Activated B cell treated with CpG ODN at 0.5 μM for 24 hours (primary cell): Measurements from ENCODE around the gene EHMT2. TPM values are rescaled to one million over a fixed set of nuclear protein-coding genes. Genes with fewer than 3 reads are reported as not detected.

Experiments
- ATAC-seq: fragments of 200-7000 bp; cut with Tn5 transposase; one replicate; pipeline ENCODE4 v1.10.0; 2021; ENCODE audit warnings: low read depth, mild to moderate bottlenecking, moderate library complexity
- CTCF ChIA-PET: fragments of 350-600 bp; sonication (Branson Sonifier 250); formaldehyde crosslinking; loops from one replicate; lab custom pipeline; 2021; ENCODE audit warnings: antibody characterized with exemption; lab: Charles Lee
- POLR2A ChIA-PET: fragments of 350-600 bp; sonication (Branson Sonifier 250); formaldehyde crosslinking; loops from one replicate; lab custom pipeline; 2021; ENCODE audit warnings: antibody characterized with exemption; lab: Charles Lee
- DNase-seq: peaks from one replicate; pipeline ENCODE4 v3.0.0; 2022
- H3K27ac Mint-ChIP-seq: one replicate; pipeline ENCODE4 v1.8.0; 2020; ENCODE audit warnings: mixed read lengths
- H3K27me3 Mint-ChIP-seq: one replicate; pipeline ENCODE4 v1.8.0; 2021; ENCODE audit warnings: mixed read lengths
- H3K36me3 Mint-ChIP-seq: one replicate; pipeline ENCODE4 v1.8.0; 2021; ENCODE audit warnings: low read depth, mixed read lengths
- H3K4me1 Mint-ChIP-seq: one replicate; pipeline ENCODE4 v1.8.0; 2021; ENCODE audit warnings: mixed read lengths
- H3K4me3 Mint-ChIP-seq: one replicate; pipeline ENCODE4 v1.8.0; 2020; ENCODE audit warnings: mild to moderate bottlenecking, mixed read lengths
- H3K9me3 Mint-ChIP-seq: one replicate; pipeline ENCODE4 v1.8.0; 2020; ENCODE audit warnings: mixed read lengths
- intact Hi-C: fragments of 100-400 bp; cut with micrococcal nuclease; formaldehyde crosslinking; loops from one replicate; pipeline ENCODE4 v1.15.1; 2024
- total RNA-seq: library from RNA; stranded (reverse); gene quantifications from 2 replicates; pipeline ENCODE4 v1.2.3, GENCODE V29; 2022
- TF ChIP-seq, protein P1 (sequence below): fragments of 200-600 bp; IDR thresholded peaks from one replicate; pipeline ENCODE4 v1.8.0; 2022; ENCODE audit warnings: antibody characterized with exemption, mild to moderate bottlenecking

Gene EHMT2
- total RNA-seq, 1 donor from 2014 or later, result 58.4 TPM

DNA sequence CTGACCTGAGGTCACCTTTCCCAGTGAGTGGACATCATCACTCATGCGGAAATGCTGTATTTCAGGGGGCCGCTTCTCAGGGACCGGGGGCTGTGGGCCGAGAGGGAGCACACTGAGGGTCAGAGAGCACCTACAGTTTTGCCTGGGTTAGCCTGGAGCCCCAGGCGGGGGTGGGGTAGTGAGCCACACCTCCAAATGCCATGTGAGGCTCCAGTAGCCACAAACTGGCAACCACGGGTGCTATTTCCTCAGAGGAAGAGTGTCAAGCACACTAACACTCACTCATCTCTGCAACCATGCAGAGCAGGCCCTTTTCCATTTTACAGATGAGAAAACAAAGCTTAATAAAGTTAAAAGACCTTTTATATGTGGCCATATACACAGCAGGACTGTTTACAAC lies 4.7 kb downstream of the EHMT2 start:
- no peak for ATAC-seq
- no peak overlapping the region for H3K27ac Mint-ChIP-seq
- TF ChIP-seq, protein P1, sequence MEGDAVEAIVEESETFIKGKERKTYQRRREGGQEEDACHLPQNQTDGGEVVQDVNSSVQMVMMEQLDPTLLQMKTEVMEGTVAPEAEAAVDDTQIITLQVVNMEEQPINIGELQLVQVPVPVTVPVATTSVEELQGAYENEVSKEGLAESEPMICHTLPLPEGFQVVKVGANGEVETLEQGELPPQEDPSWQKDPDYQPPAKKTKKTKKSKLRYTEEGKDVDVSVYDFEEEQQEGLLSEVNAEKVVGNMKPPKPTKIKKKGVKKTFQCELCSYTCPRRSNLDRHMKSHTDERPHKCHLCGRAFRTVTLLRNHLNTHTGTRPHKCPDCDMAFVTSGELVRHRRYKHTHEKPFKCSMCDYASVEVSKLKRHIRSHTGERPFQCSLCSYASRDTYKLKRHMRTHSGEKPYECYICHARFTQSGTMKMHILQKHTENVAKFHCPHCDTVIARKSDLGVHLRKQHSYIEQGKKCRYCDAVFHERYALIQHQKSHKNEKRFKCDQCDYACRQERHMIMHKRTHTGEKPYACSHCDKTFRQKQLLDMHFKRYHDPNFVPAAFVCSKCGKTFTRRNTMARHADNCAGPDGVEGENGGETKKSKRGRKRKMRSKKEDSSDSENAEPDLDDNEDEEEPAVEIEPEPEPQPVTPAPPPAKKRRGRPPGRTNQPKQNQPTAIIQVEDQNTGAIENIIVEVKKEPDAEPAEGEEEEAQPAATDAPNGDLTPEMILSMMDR, result no peak
- H3K9me3 Mint-ChIP-seq, result no peaks in the 10 kb centered on the region
- H3K4me1 Mint-ChIP-seq, result peaks cover 8% of the 10 kb centered on the region
- ChIA-PET CTCF (no interaction called here), POLR2A (interaction anchor here (0.6 kb wide), 1 partner anchor 493 kb away, joined by 8 read pairs; no protein-coding TSS in a partner anchor)
- H3K36me3 Mint-ChIP-seq, result peaks cover 64% of the 10 kb centered on the region
- intact Hi-C loops, result no loop called here
- H3K27me3 Mint-ChIP-seq, result no peaks in the 10 kb centered on the region
- DNase-seq, result no peak
- H3K4me3 Mint-ChIP-seq, result no peak overlapping the region

DNA sequence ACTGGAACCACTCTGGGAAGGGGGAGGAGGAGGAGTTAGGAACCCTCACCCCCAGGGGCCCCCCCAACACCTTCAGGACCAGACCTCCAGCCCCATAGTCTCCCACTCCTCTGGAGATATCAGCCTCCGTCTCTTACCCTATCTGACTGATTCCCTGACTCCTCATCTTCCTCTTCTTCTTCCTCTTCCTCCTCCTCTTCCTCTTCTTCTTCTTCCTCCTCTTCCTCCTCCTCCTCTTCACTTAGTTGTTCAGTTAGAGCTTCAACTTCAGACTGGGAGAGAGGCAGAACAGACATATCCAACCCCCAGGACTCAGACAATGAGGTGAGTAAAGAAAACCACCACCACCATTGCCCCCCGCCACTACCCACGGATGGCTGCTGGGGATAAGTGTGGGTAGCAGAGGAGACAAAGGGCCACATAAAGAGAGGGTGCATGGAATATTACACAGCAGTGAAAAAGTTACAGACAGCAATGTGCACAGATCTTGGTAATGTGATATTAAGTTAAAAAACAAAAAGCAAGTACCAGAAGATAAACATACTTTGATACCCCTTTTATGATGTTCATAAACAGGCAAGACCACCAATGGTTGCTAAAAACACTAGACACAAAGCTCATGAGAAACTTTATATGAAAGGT lies 8.0 kb downstream of the EHMT2 start:
- Mint-ChIP-seq H3K9me3 (no peaks in the 10 kb centered on the region), H3K4me1 (no peaks in the 10 kb centered on the region), H3K27ac (no peak overlapping the region), H3K36me3 (peaks cover 83% of the 10 kb centered on the region), H3K4me3 (no peak overlapping the region), H3K27me3 (no peaks in the 10 kb centered on the region)
- ChIA-PET POLR2A (no interaction called here), CTCF (interaction anchor here (0.7 to 1.5 kb wide), 2 partner anchors 70 to 119 kb away, joined by 3 to 5 read pairs; no protein-coding TSS in a partner anchor)
- TF ChIP-seq, protein P1, result no peak
- DNase-seq, result no peak
- ATAC-seq, result no peak
- intact Hi-C loops, result loop anchor here (2.0 kb wide), 1 partner anchor 209 kb away; the partner anchor contains the start of gene LY6G5C

DNA sequence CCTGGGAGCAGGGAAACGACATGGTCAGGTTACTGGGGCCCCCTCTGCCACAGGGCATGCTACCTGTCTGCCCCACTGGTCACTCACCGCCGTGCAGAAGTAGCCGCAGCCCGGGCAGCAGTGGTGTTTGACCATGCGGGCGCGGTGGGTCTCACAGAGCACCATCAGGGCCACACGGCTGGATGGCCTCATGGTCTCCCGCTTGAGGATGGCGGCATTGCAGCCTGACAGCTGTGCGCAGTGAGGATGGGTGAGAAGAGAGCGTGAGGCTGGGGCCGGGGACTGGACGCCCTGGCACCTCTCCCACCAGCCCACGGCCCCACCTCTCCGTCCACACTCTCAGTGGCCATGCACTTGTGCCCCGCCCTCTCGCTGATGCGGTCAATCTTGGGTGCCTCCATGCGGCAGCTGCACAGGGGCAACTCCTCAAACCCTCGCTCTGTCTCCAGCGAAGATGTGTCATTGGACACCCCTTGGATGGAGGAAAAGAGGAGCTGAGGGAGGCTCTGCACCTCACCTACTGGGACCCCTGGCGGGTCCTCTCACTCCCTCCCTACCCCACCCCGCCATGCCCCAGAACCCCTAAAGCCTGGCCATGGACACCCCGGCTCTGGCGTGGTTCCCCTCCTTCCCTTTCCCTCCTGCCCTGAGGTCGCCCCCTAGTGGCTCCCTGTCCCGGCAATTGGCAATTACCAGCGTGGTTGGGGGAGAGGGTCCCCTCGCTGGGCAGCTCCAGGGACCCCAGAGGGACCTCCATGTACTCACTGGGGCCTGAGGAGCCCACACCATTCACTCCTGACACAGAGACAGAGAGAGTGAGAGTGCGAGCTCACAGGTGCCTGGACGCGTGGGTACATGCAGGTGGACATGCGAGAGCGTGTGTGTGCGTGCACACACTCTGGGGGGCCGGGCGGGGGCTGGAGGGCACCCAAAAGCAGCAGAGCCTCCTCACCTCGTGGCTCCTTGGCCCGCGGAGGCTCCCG lies 8.9 kb downstream of the EHMT2 start:
- peak; percentile 56 for DNase-seq
- H3K36me3 Mint-ChIP-seq, result peaks cover 87% of the 10 kb centered on the region
- H3K27ac Mint-ChIP-seq, result no peak overlapping the region
- ChIA-PET CTCF (interaction anchor here (1.2 to 1.5 kb wide), 4 partner anchors 50 to 208 kb away, joined by 4 to 5 read pairs (median 5); partner anchors contain the start of gene LY6G5C), POLR2A (no interaction called here)
- TF ChIP-seq, protein P1, result peak; percentile 69
- H3K4me1 Mint-ChIP-seq, result no peaks in the 10 kb centered on the region
- intact Hi-C loops, result loop anchor here (2.0 kb wide), 1 partner anchor 208 kb away; the partner anchor contains the start of gene LY6G5C
- peak; percentile 50 for ATAC-seq
- no peaks in the 10 kb centered on the region for H3K27me3 Mint-ChIP-seq
- H3K4me3 Mint-ChIP-seq, result no peak overlapping the region
- H3K9me3 Mint-ChIP-seq, result no peaks in the 10 kb centered on the region

DNA sequence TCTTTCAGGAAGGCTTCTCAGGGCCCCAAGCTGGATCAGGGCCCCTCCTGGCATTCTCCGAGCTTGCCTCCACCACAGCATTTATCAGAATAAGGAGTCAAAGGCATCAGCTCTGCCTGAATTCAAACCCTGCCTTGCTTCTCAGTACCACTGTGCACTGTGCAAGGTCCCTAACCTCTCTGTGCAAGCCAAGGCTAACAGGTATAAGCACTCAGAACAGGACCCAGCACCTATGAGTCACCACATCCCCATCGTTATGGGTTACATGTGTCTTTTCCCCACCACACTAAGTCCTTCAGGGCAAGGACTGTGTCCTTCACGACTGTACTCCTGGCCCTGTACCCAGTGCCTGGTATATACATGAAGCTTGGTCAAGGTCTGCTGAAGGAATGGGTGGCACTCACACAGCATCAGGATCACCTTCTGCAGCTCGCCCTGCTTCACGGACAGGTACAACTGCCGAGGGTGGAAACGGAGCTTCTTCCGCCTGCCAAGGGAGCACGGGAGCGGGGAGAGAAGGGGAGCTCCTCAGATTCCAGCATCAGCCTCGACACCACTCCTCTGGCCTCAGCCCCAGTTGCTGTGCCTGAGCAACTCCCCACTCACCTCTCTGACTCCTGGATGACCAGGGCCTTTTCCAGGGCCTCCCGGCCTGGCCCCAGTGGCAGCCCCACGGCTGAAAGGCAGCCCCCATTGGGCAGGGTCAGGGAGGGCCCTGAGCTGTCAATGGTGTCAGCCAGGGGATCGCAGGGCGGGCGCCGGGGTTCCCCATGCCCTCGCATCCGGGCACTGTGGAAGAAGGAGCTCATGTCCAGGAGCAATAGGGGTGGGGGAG lies 10.1 kb downstream of the EHMT2 start:
- H3K36me3 Mint-ChIP-seq, result peaks cover 88% of the 10 kb centered on the region
- no peak for ATAC-seq
- no peak overlapping the region for H3K27ac Mint-ChIP-seq
- ChIA-PET POLR2A (no interaction called here), CTCF (interaction anchor here (1.1 to 1.5 kb wide), 5 partner anchors 10 to 206 kb away, joined by 3 to 5 read pairs (median 4); partner anchors contain the start of genes ABHD16A, EHMT2 and LY6G5C)
- DNase-seq, result no peak
- no peak overlapping the region for H3K4me3 Mint-ChIP-seq
- H3K9me3 Mint-ChIP-seq, result no peaks in the 10 kb centered on the region
- TF ChIP-seq, protein P1, result no peak
- H3K4me1 Mint-ChIP-seq, result no peaks in the 10 kb centered on the region
- no peaks in the 10 kb centered on the region for H3K27me3 Mint-ChIP-seq
- intact Hi-C loops, result loop anchor here (2.0 kb wide), 1 partner anchor 207 kb away; the partner anchor contains the start of gene LY6G5C
